Tibial artery (tissue), 4 donors: ENCODE data around the gene GCLC.
A peak's percentile ranks its signal among the peaks of the same experiment; 100 is the strongest.
"Not testable (repeated sequence)": the region's sequence is repeated elsewhere in the genome, so short reads cannot be mapped to it uniquely, and the experiment has no call there.

Experiments used
- DNase-seq, 2 donors: peaks; one replicate each; pipeline ENCODE4 v3.0.0-alpha.2; 2019
- H3K27ac ChIP-seq, 2 donors: fragments of 200-600 bp; sonication (generic) in 1 of 2; 1 replicate in 1 of 2; 2 replicates in 1 of 2; pipeline ENCODE4 v1.5.1; 2018 to 2019; ENCODE audit warnings: mild to moderate bottlenecking in 1 of 2
- H3K27me3 ChIP-seq, 2 donors: fragments of 200-600 bp; sonication (generic) in 1 of 2; one replicate each; pipeline versions ENCODE4 v1.5.1 to v1.6.0; 2016 to 2019
- H3K36me3 ChIP-seq, 3 donors: fragments of 200-600 bp; sonication (generic) in 2 of 3; one replicate each; pipeline ENCODE4 v1.5.1; 2016 to 2019; ENCODE audit warnings: mild to moderate bottlenecking in 2 of 3
- H3K4me1 ChIP-seq, 4 donors: fragments of 200-600 bp; sonication (generic) in 2 of 4; 1 replicate in 3 of 4; 2 replicates in 1 of 4; pipeline ENCODE4 v1.5.1; 2016 to 2019
- H3K4me3 ChIP-seq, 2 donors: fragments of 200-600 bp; sonication (generic) in 1 of 2; 1 replicate in 1 of 2; 2 replicates in 1 of 2; pipeline ENCODE4 v1.5.1; 2018 to 2019; ENCODE audit warnings: mild to moderate bottlenecking in 2 of 2
- H3K9me3 ChIP-seq, 3 donors: fragments of 200-600 bp; sonication (generic) in 1 of 3; one replicate each; pipeline ENCODE4 v1.5.1; 2016 to 2019
- intact Hi-C: fragments of 100-400 bp; cut with DNase I; formaldehyde crosslinking; loops from one replicate; pipeline ENCODE4 v1.15.0; 2023; ENCODE audit warnings: low total_unique reads
- TF ChIP-seq, protein P1 (sequence below), 2 experiments: fragments of 200-600 bp in 1 of 2; fragments of 450-650 bp in 1 of 2; IDR thresholded peaks; one replicate each; pipeline ENCODE4 v1.5.1; 2017 to 2019; ENCODE audit warnings: antibody characterized with exemption in 2 of 2, mild to moderate bottlenecking in 1 of 2, moderate library complexity in 1 of 2

Gene GCLC

GRCh38 chr6:53556986-53557715, 12.2 kb upstream of the GCLC start:
- TF ChIP-seq, protein P1, sequence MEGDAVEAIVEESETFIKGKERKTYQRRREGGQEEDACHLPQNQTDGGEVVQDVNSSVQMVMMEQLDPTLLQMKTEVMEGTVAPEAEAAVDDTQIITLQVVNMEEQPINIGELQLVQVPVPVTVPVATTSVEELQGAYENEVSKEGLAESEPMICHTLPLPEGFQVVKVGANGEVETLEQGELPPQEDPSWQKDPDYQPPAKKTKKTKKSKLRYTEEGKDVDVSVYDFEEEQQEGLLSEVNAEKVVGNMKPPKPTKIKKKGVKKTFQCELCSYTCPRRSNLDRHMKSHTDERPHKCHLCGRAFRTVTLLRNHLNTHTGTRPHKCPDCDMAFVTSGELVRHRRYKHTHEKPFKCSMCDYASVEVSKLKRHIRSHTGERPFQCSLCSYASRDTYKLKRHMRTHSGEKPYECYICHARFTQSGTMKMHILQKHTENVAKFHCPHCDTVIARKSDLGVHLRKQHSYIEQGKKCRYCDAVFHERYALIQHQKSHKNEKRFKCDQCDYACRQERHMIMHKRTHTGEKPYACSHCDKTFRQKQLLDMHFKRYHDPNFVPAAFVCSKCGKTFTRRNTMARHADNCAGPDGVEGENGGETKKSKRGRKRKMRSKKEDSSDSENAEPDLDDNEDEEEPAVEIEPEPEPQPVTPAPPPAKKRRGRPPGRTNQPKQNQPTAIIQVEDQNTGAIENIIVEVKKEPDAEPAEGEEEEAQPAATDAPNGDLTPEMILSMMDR (IDR thresholded peaks at IDR 0.05) = no peak
- no peak for DNase-seq
- Histone ChIP-seq H3K4me3 (no peak overlapping the region), H3K36me3 (no peaks in the 10 kb centered on the region), H3K27ac (no peak overlapping the region), H3K4me1 (no peaks in the 10 kb centered on the region), H3K9me3 (no peaks in the 10 kb centered on the region), H3K27me3 (no peaks in the 10 kb centered on the region)
- intact Hi-C loops = loop anchor here (10.0 kb wide), 1 partner anchor 88 kb away; no protein-coding TSS in a partner anchor

GRCh38 chr6:53553600-53553999, 8.7 kb upstream of the GCLC start:
- not testable (repeated sequence) for H3K27ac ChIP-seq, H3K4me3 ChIP-seq, H3K4me1 ChIP-seq, H3K36me3 ChIP-seq, H3K27me3 ChIP-seq, H3K9me3 ChIP-seq, DNase-seq
- intact Hi-C loops = loop anchor here (10.0 kb wide), 1 partner anchor 91 kb away; no protein-coding TSS in a partner anchor

DNA sequence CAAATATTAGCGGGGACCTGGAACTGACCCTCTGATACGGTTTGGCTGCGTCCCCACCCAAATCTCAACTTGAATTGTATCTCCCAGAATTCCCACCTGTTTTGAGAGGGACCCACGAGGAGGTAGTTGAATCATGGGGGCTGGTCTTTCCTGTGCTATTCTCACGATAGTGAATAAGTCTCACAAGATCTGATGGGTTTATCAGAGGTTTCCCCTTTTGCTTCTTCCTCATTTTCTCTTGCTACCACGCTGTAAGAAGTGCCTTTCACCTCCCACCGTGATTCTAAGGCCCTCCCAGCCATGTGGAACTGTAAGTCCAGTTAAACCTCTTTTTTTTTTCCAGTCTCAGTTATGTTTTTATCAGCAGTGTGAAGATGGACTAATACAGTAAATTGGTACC, 6.8 kb upstream of the GCLC start:
- H3K36me3 ChIP-seq, DNase-seq, H3K27me3 ChIP-seq, H3K27ac ChIP-seq, H3K9me3 ChIP-seq, H3K4me3 ChIP-seq: not testable (repeated sequence)
- peaks cover 0 to 13% (median 7%) of the 10 kb centered on the region in 4 donors for H3K4me1 ChIP-seq
- intact Hi-C loops = loop anchor here (10.0 kb wide), 1 partner anchor 93 kb away; no protein-coding TSS in a partner anchor

DNA sequence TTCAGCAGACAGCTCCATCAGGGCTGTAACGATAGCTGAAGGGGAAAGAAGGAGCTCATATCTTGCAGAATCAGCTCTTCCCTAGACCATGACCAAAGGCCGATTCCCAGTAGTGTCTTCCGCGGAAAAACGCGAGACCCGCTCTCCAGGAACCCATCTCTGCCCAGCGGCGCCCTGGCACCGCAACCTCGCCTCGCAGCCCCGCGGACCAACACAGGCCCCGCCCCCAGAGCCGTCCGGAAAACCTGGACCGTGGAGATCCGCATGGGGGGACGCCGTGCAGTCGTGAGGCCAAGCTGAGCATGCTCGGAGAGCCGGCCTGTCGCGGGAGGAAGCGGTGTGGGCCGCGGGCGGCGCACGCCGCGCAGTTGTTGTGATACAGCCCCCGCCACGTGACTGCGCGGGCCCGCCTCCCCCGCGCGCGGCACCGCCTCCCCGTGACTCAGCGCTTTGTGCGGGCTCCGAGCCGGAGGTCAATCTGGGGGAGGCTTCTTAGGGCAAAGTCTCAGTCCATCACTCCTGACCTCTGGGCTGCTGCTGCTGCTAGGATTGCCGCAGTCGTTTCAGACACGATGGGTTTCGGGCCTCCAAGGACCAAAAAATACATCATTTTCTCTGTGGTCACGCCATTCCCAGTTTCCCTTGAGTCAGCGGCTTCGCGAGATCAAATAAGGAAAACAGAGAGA, 3.1 kb upstream of the GCLC start:
- intact Hi-C loops = loop anchor here (5.0 kb wide), 1 partner anchor 249 kb away; the partner anchor contains the start of gene LRRC1
- Histone ChIP-seq H3K36me3 (no peaks in the 10 kb centered on the region), H3K4me1 (peaks cover 0 to 32% (median 17%) of the 10 kb centered on the region in 4 donors), H3K9me3 (no peaks in the 10 kb centered on the region), H3K4me3 (peak overlapping the region; percentile 57 to 65), H3K27me3 (no peaks in the 10 kb centered on the region), H3K27ac (peak overlapping the region; percentile 86 to 97)
- peak; percentile 98 to 99 for DNase-seq
- TF ChIP-seq, protein P1 (IDR thresholded peaks at IDR 0.05) = peak in 1 of 2 experiments; percentile 23

GRCh38 chr6:53547166-53547810, 2.4 kb upstream of the GCLC start:
- no peaks in the 10 kb centered on the region for H3K36me3 ChIP-seq
- no peaks in the 10 kb centered on the region for H3K27me3 ChIP-seq
- DNase-seq = no peak
- H3K4me1 ChIP-seq = peaks cover 0 to 39% (median 19%) of the 10 kb centered on the region in 4 donors
- TF ChIP-seq, protein P1 (IDR thresholded peaks at IDR 0.05) = no peak
- peak overlapping the region; percentile 57 to 65 for H3K4me3 ChIP-seq
- intact Hi-C loops = loop anchor here (5.0 kb wide), 1 partner anchor 250 kb away; the partner anchor contains the start of gene LRRC1
- H3K27ac ChIP-seq = peak overlapping the region; percentile 86 to 97
- no peaks in the 10 kb centered on the region for H3K9me3 ChIP-seq

DNA sequence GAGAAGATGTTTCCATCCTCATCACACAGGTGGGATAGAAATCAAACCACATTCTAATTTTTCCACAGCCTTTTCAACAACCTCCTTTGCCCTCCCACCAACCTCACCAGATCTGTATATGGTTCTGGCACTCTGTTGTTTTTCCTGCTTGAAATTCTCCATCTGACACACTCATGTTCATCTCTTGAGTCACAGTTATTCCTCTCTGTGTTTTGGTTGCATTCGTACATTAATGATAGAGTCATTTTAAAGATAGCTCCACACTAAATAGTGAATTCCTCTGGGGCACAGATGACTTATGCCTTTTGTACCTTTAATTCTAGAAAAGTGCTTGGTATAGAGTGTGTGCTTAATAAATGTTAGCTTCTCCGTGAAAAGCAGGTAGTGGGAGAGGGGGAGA, 1.4 kb upstream of the GCLC start:
- Histone ChIP-seq H3K27ac (no peak overlapping the region), H3K27me3 (no peaks in the 10 kb centered on the region), H3K4me3 (no peak overlapping the region), H3K9me3 (no peaks in the 10 kb centered on the region), H3K4me1 (peaks cover 0 to 42% (median 19%) of the 10 kb centered on the region in 4 donors), H3K36me3 (no peaks in the 10 kb centered on the region)
- intact Hi-C loops = loop anchor here (5.0 kb wide), 1 partner anchor 251 kb away; the partner anchor contains the start of gene LRRC1
- TF ChIP-seq, protein P1 (IDR thresholded peaks at IDR 0.05) = no peak
- no peak for DNase-seq
